Stimulated activated effector memory CD8-positive, alpha-beta T cell treated with anti-CD3 and anti-CD28 coated beads, Interleukin-12 subunit alpha, Interleukin-12 subunit beta, amount 100 ng/mL, for 72 hours (primary cell): ENCODE results near the gene CTNNA2.
"Not testable (repeated sequence)": the region's sequence is repeated elsewhere in the genome, so short reads cannot be mapped to it uniquely, and the experiment has no call there.

Experiments used
- ATAC-seq: fragments of 150-1000 bp; cut with Tn5 transposase; 2 replicates; pipeline ENCODE4 v1.10.0; 2021
- DNase-seq, 2 donors: peaks; one replicate each; pipeline ENCODE4 v3.0.0; 2021 to 2022; ENCODE audit warnings: low spot score in 2 of 2
- H3K27ac Mint-ChIP-seq: one replicate; pipeline ENCODE4 v1.8.0; 2022; ENCODE audit warnings: mild to moderate bottlenecking, mixed read lengths
- H3K36me3 Mint-ChIP-seq: one replicate; pipeline ENCODE4 v1.8.0; 2022; ENCODE audit warnings: mild to moderate bottlenecking, mixed read lengths
- H3K4me1 Mint-ChIP-seq: one replicate; pipeline ENCODE4 v1.8.0; 2022; ENCODE audit warnings: mixed read lengths
- H3K4me3 Mint-ChIP-seq: one replicate; pipeline ENCODE4 v1.8.0; 2022; ENCODE audit warnings: mild to moderate bottlenecking, mixed read lengths
- H3K9me3 Mint-ChIP-seq: one replicate; pipeline ENCODE4 v1.8.0; 2022; ENCODE audit warnings: mixed read lengths

The CTNNA2 gene

GRCh38 chr2:80028584-80028983 is 515.7 kb downstream of the CTNNA2 start:
- Mint-ChIP-seq H3K9me3 (peaks cover 30% of the 10 kb centered on the region), H3K27ac (no peak overlapping the region), H3K36me3 (no peaks in the 10 kb centered on the region), H3K4me1 (no peaks in the 10 kb centered on the region), H3K4me3 (no peak overlapping the region)
- ATAC-seq (no peak), DNase-seq (no peak)

- Mint-ChIP-seq H3K27ac (no peak overlapping the region), H3K9me3 (peaks cover 27% of the 10 kb centered on the region), H3K36me3 (no peaks in the 10 kb centered on the region), H3K4me1 (no peaks in the 10 kb centered on the region), H3K4me3 (no peak overlapping the region)
- DNase-seq (no peak), ATAC-seq (no peak)
These were observed 517.3 kb downstream of the CTNNA2 start for GRCh38 chr2:80030135-80030534.

- H3K36me3 Mint-ChIP-seq, H3K4me3 Mint-ChIP-seq, DNase-seq, H3K27ac Mint-ChIP-seq, ATAC-seq, H3K4me1 Mint-ChIP-seq: not testable (repeated sequence)
- H3K9me3 Mint-ChIP-seq, result peaks cover 19% of the 10 kb centered on the region
These were observed 519.8 kb downstream of the CTNNA2 start for GRCh38 chr2:80032684-80033083.

GRCh38 chr2:80035749-80036285 is 523.0 kb downstream of the CTNNA2 start:
- DNase-seq (no peak), ATAC-seq (no peak)
- peaks cover 26% of the 10 kb centered on the region for H3K9me3 Mint-ChIP-seq
- H3K27ac Mint-ChIP-seq, result no peak overlapping the region
- H3K4me3 Mint-ChIP-seq, result no peak overlapping the region
- H3K4me1 Mint-ChIP-seq, result no peaks in the 10 kb centered on the region
- H3K36me3 Mint-ChIP-seq, result no peaks in the 10 kb centered on the region

GRCh38 chr2:80037310-80037709 is 524.5 kb downstream of the CTNNA2 start:
- peaks cover 22% of the 10 kb centered on the region for H3K9me3 Mint-ChIP-seq
- no peak overlapping the region for H3K27ac Mint-ChIP-seq
- no peak for DNase-seq
- no peaks in the 10 kb centered on the region for H3K4me1 Mint-ChIP-seq
- ATAC-seq, result no peak
- no peak overlapping the region for H3K4me3 Mint-ChIP-seq
- no peaks in the 10 kb centered on the region for H3K36me3 Mint-ChIP-seq

- peaks cover 22% of the 10 kb centered on the region for H3K9me3 Mint-ChIP-seq
- no peaks in the 10 kb centered on the region for H3K4me1 Mint-ChIP-seq
- H3K4me3 Mint-ChIP-seq, result no peak overlapping the region
- H3K27ac Mint-ChIP-seq, result no peak overlapping the region
- ATAC-seq, result no peak
- no peak for DNase-seq
- H3K36me3 Mint-ChIP-seq, result no peaks in the 10 kb centered on the region
These were observed 527.4 kb downstream of the CTNNA2 start for GRCh38 chr2:80040226-80040625.

GRCh38 chr2:80042635-80043034 is 529.8 kb downstream of the CTNNA2 start:
- H3K4me3 Mint-ChIP-seq, result no peak overlapping the region
- no peak overlapping the region for H3K27ac Mint-ChIP-seq
- H3K9me3 Mint-ChIP-seq, result peaks cover 14% of the 10 kb centered on the region
- no peak for ATAC-seq
- H3K36me3 Mint-ChIP-seq, result no peaks in the 10 kb centered on the region
- no peak for DNase-seq
- H3K4me1 Mint-ChIP-seq, result no peaks in the 10 kb centered on the region

GRCh38 chr2:80048296-80048695 is 535.4 kb downstream of the CTNNA2 start:
- no peaks in the 10 kb centered on the region for H3K4me1 Mint-ChIP-seq
- no peaks in the 10 kb centered on the region for H3K36me3 Mint-ChIP-seq
- ATAC-seq (no peak), DNase-seq (no peak)
- no peak overlapping the region for H3K27ac Mint-ChIP-seq
- H3K4me3 Mint-ChIP-seq, result no peak overlapping the region
- H3K9me3 Mint-ChIP-seq, result peaks cover 6% of the 10 kb centered on the region

GRCh38 chr2:80050246-80050645 is 537.4 kb downstream of the CTNNA2 start:
- H3K27ac Mint-ChIP-seq, result no peak overlapping the region
- no peaks in the 10 kb centered on the region for H3K36me3 Mint-ChIP-seq
- DNase-seq (no peak), ATAC-seq (no peak)
- H3K4me1 Mint-ChIP-seq, result no peaks in the 10 kb centered on the region
- peaks cover 9% of the 10 kb centered on the region for H3K9me3 Mint-ChIP-seq
- no peak overlapping the region for H3K4me3 Mint-ChIP-seq

- peaks cover 6% of the 10 kb centered on the region for H3K9me3 Mint-ChIP-seq
- DNase-seq (no peak), ATAC-seq (no peak)
- H3K4me3 Mint-ChIP-seq, result no peak overlapping the region
- no peaks in the 10 kb centered on the region for H3K4me1 Mint-ChIP-seq
- H3K36me3 Mint-ChIP-seq, result no peaks in the 10 kb centered on the region
- no peak overlapping the region for H3K27ac Mint-ChIP-seq
These were observed 540.9 kb downstream of the CTNNA2 start for GRCh38 chr2:80053522-80054345.

- no peaks in the 10 kb centered on the region for H3K4me1 Mint-ChIP-seq
- no peak overlapping the region for H3K4me3 Mint-ChIP-seq
- ATAC-seq, result no peak
- DNase-seq, result no peak
- H3K27ac Mint-ChIP-seq, result no peak overlapping the region
- no peaks in the 10 kb centered on the region for H3K36me3 Mint-ChIP-seq
- H3K9me3 Mint-ChIP-seq, result peaks cover 6% of the 10 kb centered on the region
These were observed 541.5 kb downstream of the CTNNA2 start for GRCh38 chr2:80054346-80054675.

- Mint-ChIP-seq H3K4me3 (no peak overlapping the region), H3K36me3 (no peaks in the 10 kb centered on the region), H3K4me1 (no peaks in the 10 kb centered on the region), H3K27ac (no peak overlapping the region), H3K9me3 (peaks cover 18% of the 10 kb centered on the region)
- DNase-seq (no peak), ATAC-seq (no peak)
These were observed 545.1 kb downstream of the CTNNA2 start for GRCh38 chr2:80057956-80058355.

- ATAC-seq (no peak), DNase-seq (no peak)
- H3K4me1 Mint-ChIP-seq, result no peaks in the 10 kb centered on the region
- H3K9me3 Mint-ChIP-seq, result peaks cover 19% of the 10 kb centered on the region
- H3K27ac Mint-ChIP-seq, result no peak overlapping the region
- no peaks in the 10 kb centered on the region for H3K36me3 Mint-ChIP-seq
- H3K4me3 Mint-ChIP-seq, result no peak overlapping the region
These were observed 545.7 kb downstream of the CTNNA2 start for GRCh38 chr2:80058562-80058961.

- ATAC-seq (no peak), DNase-seq (no peak)
- H3K4me1 Mint-ChIP-seq, result no peaks in the 10 kb centered on the region
- H3K9me3 Mint-ChIP-seq, result peaks cover 18% of the 10 kb centered on the region
- no peak overlapping the region for H3K27ac Mint-ChIP-seq
- H3K4me3 Mint-ChIP-seq, result no peak overlapping the region
- H3K36me3 Mint-ChIP-seq, result no peaks in the 10 kb centered on the region
These were observed 546.6 kb downstream of the CTNNA2 start for GRCh38 chr2:80059447-80059846.

GRCh38 chr2:80061881-80062280 is 549.0 kb downstream of the CTNNA2 start:
- DNase-seq (no peak), ATAC-seq (no peak)
- Mint-ChIP-seq H3K4me1 (no peaks in the 10 kb centered on the region), H3K4me3 (no peak overlapping the region), H3K27ac (no peak overlapping the region), H3K9me3 (peaks cover 18% of the 10 kb centered on the region), H3K36me3 (no peaks in the 10 kb centered on the region)

GRCh38 chr2:80062298-80062697 is 549.4 kb downstream of the CTNNA2 start:
- no peak overlapping the region for H3K27ac Mint-ChIP-seq
- peaks cover 18% of the 10 kb centered on the region for H3K9me3 Mint-ChIP-seq
- DNase-seq, result no peak
- H3K36me3 Mint-ChIP-seq, result no peaks in the 10 kb centered on the region
- no peak overlapping the region for H3K4me3 Mint-ChIP-seq
- no peak for ATAC-seq
- no peaks in the 10 kb centered on the region for H3K4me1 Mint-ChIP-seq
